GM18868 (cell line): Measurements from ENCODE around the gene FHIP1B.

Experiments
- ATAC-seq: cut with Tn5 transposase; IDR thresholded peaks from one replicate; pipeline ENCODE4 v1.9.1; 2021; ENCODE audit warnings: mild to moderate bottlenecking, moderate library complexity; ENCODE audit not compliant: unreplicated experiment

Gene FHIP1B

DNA sequence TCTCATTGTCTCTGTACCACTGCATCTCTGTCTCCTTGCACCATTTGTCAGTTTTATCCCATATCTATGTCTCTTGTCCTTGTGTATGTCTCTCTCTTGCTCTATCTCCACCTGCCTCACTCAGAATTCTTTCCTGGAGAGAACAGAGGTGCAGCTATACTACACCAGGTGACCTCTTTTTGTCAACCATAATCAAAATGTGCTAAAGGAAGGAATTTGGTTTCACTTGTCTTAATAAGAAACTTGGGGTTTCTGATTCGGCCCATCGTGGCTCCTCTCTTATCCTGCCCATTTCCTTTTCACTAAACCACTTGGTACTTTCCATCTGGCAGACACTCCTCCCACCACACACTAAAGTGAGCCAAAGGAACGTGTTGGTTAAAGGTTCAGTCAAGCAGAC is 31.1 kb downstream of the FHIP1B start:
- ATAC-seq, result peak; percentile 78

DNA sequence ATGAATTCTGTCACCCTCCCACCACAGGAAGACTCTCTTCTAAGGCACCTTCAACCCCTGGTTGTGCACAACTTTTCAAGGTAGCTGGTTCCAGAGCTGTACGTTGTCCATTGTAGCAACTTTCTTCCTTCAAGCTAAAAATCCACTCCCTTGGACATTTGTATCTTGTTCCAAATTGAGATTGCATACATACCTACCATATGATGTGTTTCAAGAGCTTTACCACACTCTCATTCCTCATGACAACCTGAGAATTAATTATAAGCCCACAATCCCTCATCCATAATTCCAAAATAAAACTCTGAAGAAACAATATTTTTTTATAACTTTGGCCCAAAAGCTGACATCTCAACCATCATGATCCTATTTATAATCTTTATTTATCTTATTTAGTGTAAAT is 32.4 kb downstream of the FHIP1B start:
- no peak for ATAC-seq

- no peak for ATAC-seq
Measured at GRCh38 chr11:6201481-6201880, 33.0 kb downstream of the FHIP1B start.

DNA sequence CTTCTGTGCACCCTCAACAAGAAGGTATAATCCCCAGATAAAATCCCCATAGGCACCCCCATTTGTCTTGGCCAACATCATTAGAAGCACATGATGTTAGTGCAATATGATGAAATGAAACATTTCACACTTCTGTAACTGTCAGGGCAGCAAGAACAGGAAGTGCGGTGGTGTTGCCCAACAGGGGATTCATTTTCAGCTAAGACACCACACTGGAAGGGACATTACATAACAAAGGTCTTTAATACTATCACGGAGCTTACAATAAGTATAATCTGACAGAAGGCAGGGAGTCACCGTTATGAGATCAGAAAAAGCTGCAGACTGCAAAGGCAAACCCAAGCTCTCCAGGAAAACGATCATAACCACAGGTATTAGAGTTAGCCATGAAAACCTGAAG is 33.5 kb downstream of the FHIP1B start:
- no peak for ATAC-seq

DNA sequence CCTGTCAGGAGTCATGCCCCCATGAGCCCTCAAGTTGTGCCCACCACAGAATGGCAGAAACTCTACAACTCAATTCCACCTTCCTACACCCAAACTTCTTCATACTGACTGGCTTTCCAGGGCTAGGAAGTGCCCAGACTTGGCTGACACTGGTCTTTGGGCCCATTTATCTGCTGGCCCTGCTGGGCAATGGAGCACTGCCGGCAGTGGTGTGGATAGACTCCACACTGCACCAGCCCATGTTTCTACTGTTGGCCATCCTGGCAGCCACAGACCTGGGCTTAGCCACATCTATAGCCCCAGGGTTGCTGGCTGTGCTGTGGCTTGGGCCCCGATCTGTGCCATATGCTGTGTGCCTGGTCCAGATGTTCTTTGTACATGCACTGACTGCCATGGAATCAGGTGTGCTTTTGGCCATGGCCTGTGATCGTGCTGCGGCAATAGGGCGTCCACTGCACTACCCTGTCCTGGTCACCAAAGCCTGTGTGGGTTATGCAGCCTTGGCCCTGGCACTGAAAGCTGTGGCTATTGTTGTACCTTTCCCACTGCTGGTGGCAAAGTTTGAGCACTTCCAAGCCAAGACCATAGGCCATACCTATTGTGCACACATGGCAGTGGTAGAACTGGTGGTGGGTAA is 35.1 kb downstream of the FHIP1B start, which contains the start of gene OR52W1:
Gene OR52W1, plus strand, starts transcription at position 51 of the 637 bp plus-strand sequence. Its CDS starts 0 bp downstream, at position 51.
- no peak for ATAC-seq

GRCh38 chr11:6197466-6198200 is 36.8 kb downstream of the FHIP1B start:
- ATAC-seq, result no peak

- ATAC-seq, result peak; percentile 43
Measured at GRCh38 chr11:6196396-6196795, 38.0 kb downstream of the FHIP1B start.

DNA sequence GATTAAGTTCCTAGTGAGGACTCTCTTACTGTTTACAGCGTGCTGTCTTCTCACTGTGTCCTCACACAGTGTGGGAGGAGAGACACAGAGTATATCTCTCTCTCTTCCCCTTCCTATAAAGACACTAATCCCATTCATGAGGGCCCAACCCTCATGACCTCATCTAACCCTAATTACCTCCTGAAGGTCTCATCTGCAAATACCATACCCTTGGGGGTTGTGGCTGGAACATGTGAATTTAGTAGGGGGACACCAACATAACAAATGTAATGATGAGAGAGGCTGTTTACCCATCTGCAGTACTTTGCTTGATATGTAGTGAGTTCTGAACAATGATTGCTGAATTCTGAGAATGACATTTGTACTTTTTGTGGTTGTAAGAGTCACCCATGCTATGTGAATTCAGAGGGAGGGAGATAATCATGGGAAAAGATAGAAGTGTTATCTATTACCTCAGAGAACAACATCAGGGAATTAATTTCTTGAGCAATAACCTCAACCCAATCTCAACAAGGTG is 40.3 kb downstream of the FHIP1B start:
- ATAC-seq, result no peak

DNA sequence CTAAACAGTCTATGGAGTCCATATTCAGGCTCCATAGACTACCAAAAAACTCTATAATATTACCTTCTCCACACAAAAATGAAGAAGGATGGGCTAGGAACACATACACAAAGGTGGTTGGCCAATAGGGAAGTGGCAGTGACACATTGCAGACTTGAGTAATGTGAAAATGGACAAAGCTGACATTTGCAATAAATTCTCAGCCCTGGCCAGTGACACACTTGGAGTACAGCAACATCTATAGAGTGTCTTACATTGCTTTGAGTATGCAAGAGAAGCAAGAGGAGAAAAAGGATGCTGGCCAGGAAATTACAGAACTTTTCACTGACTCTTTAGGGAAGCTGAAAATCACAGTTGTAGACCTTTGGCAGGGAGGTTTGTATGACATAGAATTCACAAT is 42.7 kb downstream of the FHIP1B start:
- ATAC-seq, result no peak

DNA sequence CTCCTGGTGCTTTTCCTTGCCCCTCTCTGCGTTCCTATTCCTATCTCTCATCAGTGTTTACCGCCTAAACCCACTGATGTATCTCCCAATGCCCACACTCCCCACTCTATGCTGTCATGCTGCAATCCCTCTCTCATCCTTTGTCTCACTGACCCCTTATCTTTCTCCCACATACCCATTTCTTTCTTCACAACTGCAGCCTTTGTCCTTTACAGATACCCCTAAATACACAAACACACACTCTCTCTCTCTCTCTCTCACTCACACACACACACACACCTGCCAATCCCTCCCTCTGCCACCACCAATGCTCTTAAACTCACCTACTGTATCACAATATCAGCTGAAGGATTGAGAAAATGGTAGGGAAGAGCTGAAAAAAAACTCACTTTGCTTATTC is 59.0 kb downstream of the FHIP1B start:
- ATAC-seq, result no peak

GRCh38 chr11:6170226-6170625 is 64.2 kb downstream of the FHIP1B start, which contains the start of gene OR52B2:
Gene OR52B2, minus strand, starts transcription at chr11:6170326. Its CDS starts 0 bp downstream, at chr11:6170326.
- no peak for ATAC-seq
